Neural cell (in vitro differentiated cells): ENCODE measurements around the gene TMEM101. TPM values are rescaled to one million over a fixed set of nuclear protein-coding genes. Genes with fewer than 3 reads are reported as not detected.
"Not testable (repeated sequence)": the region's sequence is repeated elsewhere in the genome, so short reads cannot be mapped to it uniquely, and the experiment has no call there.

Experiments
- H2AFZ ChIP-seq: fragments of 200-600, 300-800 bp; sonication (generic), shearing (Covaris generic); 2 replicates; pipeline ENCODE4 v1.6.0; 2014; ENCODE audit warnings: low read depth, mild to moderate bottlenecking, antibody characterized with exemption, low read length, moderate library complexity
- H3F3A ChIP-seq: fragments of 200-600 bp; shearing (Covaris generic); 2 replicates; pipeline ENCODE4 v1.6.1; 2016; ENCODE audit warnings: mild to moderate bottlenecking, moderate library complexity, mixed read lengths, antibody characterized with exemption, low read length; ENCODE audit not compliant: insufficient read depth, poor library complexity, severe bottlenecking
- H3K27ac ChIP-seq: fragments of 200-600, 300-800 bp; sonication (generic), shearing (Covaris generic); 2 replicates; pipeline ENCODE4 v1.5.1; 2014; ENCODE audit warnings: mild to moderate bottlenecking, low read length, moderate library complexity
- H3K27me3 ChIP-seq: fragments of 300-800, 200-600 bp; sonication (generic), shearing (Covaris generic); 2 replicates; pipeline ENCODE4 v1.6.0; 2014; ENCODE audit warnings: mild to moderate bottlenecking, low read depth, low read length, moderate library complexity; ENCODE audit not compliant: insufficient read depth
- H3K36me3 ChIP-seq: fragments of 300-800, 200-600 bp; sonication (generic), shearing (Covaris generic); 2 replicates; pipeline ENCODE4 v1.5.1; 2014; ENCODE audit warnings: mild to moderate bottlenecking, antibody characterized with exemption, low read length, moderate library complexity; ENCODE audit not compliant: insufficient read depth
- H3K4me2 ChIP-seq: fragments of 300-800, 200-600 bp; sonication (generic), shearing (Covaris generic); 2 replicates; pipeline ENCODE4 v1.6.0; 2014; ENCODE audit warnings: mild to moderate bottlenecking, low read length
- H3K4me3 ChIP-seq: fragments of 300-800, 200-600 bp; sonication (generic), shearing (Covaris generic); 2 replicates; pipeline ENCODE4 v1.5.1; 2014; ENCODE audit warnings: mild to moderate bottlenecking, low read length, moderate library complexity
- H3K79me2 ChIP-seq: fragments of 200-600 bp; shearing (Covaris generic); replicated peaks from 2 replicates; pipeline ENCODE4 v1.6.0; 2014; ENCODE audit warnings: mild to moderate bottlenecking, low read length, moderate library complexity; ENCODE audit not compliant: insufficient read depth
- H3K9ac ChIP-seq: fragments of 300-800, 200-600 bp; sonication (generic), shearing (Covaris generic); 2 replicates; pipeline ENCODE4 v1.6.1; 2016; ENCODE audit warnings: mild to moderate bottlenecking, low read length, mixed read lengths
- H3K9me2 ChIP-seq: fragments of 200-600 bp; shearing (Covaris generic); 2 replicates; pipeline ENCODE4 v1.6.1; 2016; ENCODE audit warnings: mild to moderate bottlenecking, low read length, mixed read lengths; ENCODE audit not compliant: insufficient read depth
- H3K9me3 ChIP-seq: fragments of 200-600, 300-800 bp; sonication (generic), shearing (Covaris generic); 2 replicates; pipeline ENCODE4 v1.6.1; 2016; ENCODE audit warnings: mild to moderate bottlenecking, mixed run types, low read length, moderate library complexity, mixed read lengths
- H4K20me1 ChIP-seq: fragments of 200-600 bp; shearing (Covaris generic); 2 replicates; pipeline ENCODE4 v1.6.1; 2016; ENCODE audit warnings: mild to moderate bottlenecking, mixed run types; ENCODE audit not compliant: insufficient read depth
- CTCF ChIP-seq: fragments of 450-650 bp; IDR thresholded peaks from 2 replicates; pipeline ENCODE4 v1.5.1; 2014; ENCODE audit warnings: antibody characterized with exemption, mild to moderate bottlenecking, moderate library complexity; ENCODE audit not compliant: poor library complexity, severe bottlenecking
- EP300 ChIP-seq: fragments of 450-650 bp; conservative IDR thresholded peaks from 2 replicates; pipeline ENCODE4 v1.6.1; 2014; ENCODE audit warnings: antibody characterized with exemption, mild to moderate bottlenecking, moderate library complexity; ENCODE audit not compliant: poor library complexity, severe bottlenecking
- EZH2 ChIP-seq: fragments of 200-600, 300-800 bp; shearing (Covaris generic), sonication (generic); IDR thresholded peaks from 2 replicates; pipeline ENCODE4 v1.6.1; 2014; ENCODE audit warnings: antibody characterized with exemption, low read length, borderline replicate concordance, mild to moderate bottlenecking; ENCODE audit not compliant: insufficient read depth, poor library complexity, severe bottlenecking
- MXI1 ChIP-seq: fragments of 450-650 bp; conservative IDR thresholded peaks from 2 replicates; pipeline ENCODE4 v1.6.1; 2014; ENCODE audit warnings: antibody characterized with exemption, mild to moderate bottlenecking; ENCODE audit not compliant: poor library complexity, severe bottlenecking
- POLR2AphosphoS5 ChIP-seq: IDR thresholded peaks from 2 replicates; pipeline ENCODE4 v1.6.1; 2012
- RAD21 ChIP-seq: fragments of 450-650 bp; conservative IDR thresholded peaks from 2 replicates; pipeline ENCODE4 v1.6.1; 2014; ENCODE audit warnings: antibody characterized with exemption, mild to moderate bottlenecking, moderate library complexity
- REST ChIP-seq: IDR thresholded peaks from 2 replicates; pipeline ENCODE4 v1.6.1; 2012; ENCODE audit warnings: borderline replicate concordance
- SMC3 ChIP-seq: fragments of 450-650 bp; conservative IDR thresholded peaks from 2 replicates; pipeline ENCODE4 v1.6.1; 2014; ENCODE audit warnings: antibody characterized with exemption, mild to moderate bottlenecking, moderate library complexity; ENCODE audit not compliant: poor library complexity
- TAF1 ChIP-seq: IDR thresholded peaks from 2 replicates; pipeline ENCODE4 v1.6.1; 2012; ENCODE audit warnings: low read depth
- polyA plus RNA-seq: library from polyadenylated mRNA; depleted of rRNA; stranded (reverse); fragments of >200 nt; gene quantifications from 2 replicates; pipeline ENCODE4 v1.2.3, GENCODE V29; 2014

TMEM101 gene
- polyA plus RNA-seq, 1 donor from 2014 or later: 59.3 TPM

- H3K27me3 ChIP-seq: peaks cover 33% of the 10 kb centered on the region
- H3K79me2 ChIP-seq: no peaks in the 10 kb centered on the region
- TF ChIP-seq REST (no peak), RAD21 (no peak), MXI1 (no peak), TAF1 (no peak), EZH2 (no peak), SMC3 (no peak), CTCF (no peak), EP300 (no peak), POLR2AphosphoS5 (no peak)
- H3K36me3 ChIP-seq: no peaks in the 10 kb centered on the region
- H3K9me2 ChIP-seq: no peaks in the 10 kb centered on the region
- H4K20me1 ChIP-seq: no peaks in the 10 kb centered on the region
- H3K9ac ChIP-seq: no peak overlapping the region
- H3K9me3 ChIP-seq: no peaks in the 10 kb centered on the region
- H2AFZ ChIP-seq: no peak overlapping the region
- no peak overlapping the region for H3K27ac ChIP-seq
- H3K4me3 ChIP-seq: no peak overlapping the region
- H3K4me2 ChIP-seq: no peak overlapping the region
- no peaks in the 10 kb centered on the region for H3F3A ChIP-seq
Measured at GRCh38 chr17:43999024-43999423, 15.7 kb downstream of the TMEM101 start.

GRCh38 chr17:43998552-43998951 lies 16.2 kb downstream of the TMEM101 start:
- no peak overlapping the region for H3K9ac ChIP-seq
- no peaks in the 10 kb centered on the region for H3K79me2 ChIP-seq
- no peak overlapping the region for H3K4me3 ChIP-seq
- H3K27ac ChIP-seq: no peak overlapping the region
- no peak for TF ChIP-seq REST
- TF ChIP-seq TAF1: no peak
- TF ChIP-seq RAD21: no peak
- TF ChIP-seq EP300: no peak
- no peak for TF ChIP-seq SMC3
- no peak for TF ChIP-seq EZH2
- TF ChIP-seq POLR2AphosphoS5: no peak
- TF ChIP-seq CTCF: no peak
- no peak for TF ChIP-seq MXI1
- H2AFZ ChIP-seq: no peak overlapping the region
- no peaks in the 10 kb centered on the region for H3K36me3 ChIP-seq
- no peaks in the 10 kb centered on the region for H3K9me3 ChIP-seq
- H3F3A ChIP-seq: no peaks in the 10 kb centered on the region
- H4K20me1 ChIP-seq: no peaks in the 10 kb centered on the region
- peaks cover 28% of the 10 kb centered on the region for H3K27me3 ChIP-seq
- no peak overlapping the region for H3K4me2 ChIP-seq
- no peaks in the 10 kb centered on the region for H3K9me2 ChIP-seq

- not testable (repeated sequence) for H3K4me2 ChIP-seq, H4K20me1 ChIP-seq, H3K79me2 ChIP-seq, H3K9me3 ChIP-seq, H3K4me3 ChIP-seq, H3F3A ChIP-seq, H2AFZ ChIP-seq, H3K9ac ChIP-seq, H3K9me2 ChIP-seq, H3K36me3 ChIP-seq, H3K27ac ChIP-seq
- H3K27me3 ChIP-seq: peaks cover 17% of the 10 kb centered on the region
Measured at GRCh38 chr17:43997180-43997579, 17.6 kb downstream of the TMEM101 start.
